K562 (cell line): ENCODE measurements around the gene PTPRZ1. TPM values are rescaled to one million over a fixed set of nuclear protein-coding genes. Genes with fewer than 3 reads are reported as not detected.

Source experiments
- ATAC-seq: fragments of 200-7000 bp; cut with Tn5 transposase; 3 replicates; pipeline ENCODE4 v1.9.1; 2020; ENCODE audit warnings: moderate library complexity
- BruUV-seq: library from RNA; stranded (reverse); fragments of 400-500 nt; replicated peaks from 2 replicates; lab custom pipeline; 2021; lab: Mats Ljungman, UMichigan
- CTCF ChIA-PET: fragments of 300-600 bp; formaldehyde crosslinking; extraction: SDS; loops from one replicate; lab custom pipeline; 2021; ENCODE audit warnings: low intra/inter-chr PET ratio; lab: Yijun Ruan, JAX
- POLR2A ChIA-PET: fragments of 300-600, 350-650 bp; sonication (Branson Sonifier 250); formaldehyde crosslinking; extraction: SDS; loops from one replicate; lab custom pipeline; 2021; ENCODE audit warnings: antibody characterized with exemption, inconsistent platforms; lab: Yijun Ruan, JAX
- DNase-seq, 4 experiments: peaks; one replicate each; pipeline versions ENCODE4 v3.0.0 to v3.0.0-alpha.2; 2011 to 2018; ENCODE audit warnings: low spot score in 3 of 4, mixed read lengths in 3 of 4; ENCODE audit errors: extremely low read depth in 1 of 4
- FAIRE-seq: peaks from 2 replicates; lab custom pipeline; 2011; peaks lifted over from hg19 to GRCh38; lab: Jason Lieb, UNC
- H2AFZ ChIP-seq: 2 replicates; pipeline ENCODE4 v1.6.0; 2011; ENCODE audit warnings: low read depth, low read length, control low read depth, inconsistent platforms
- H3K27ac ChIP-seq: fragments of 200-600 bp; 3 replicates; pipeline ENCODE4 v1.8.0; 2011; ENCODE audit warnings: low read depth, mild to moderate bottlenecking, control low read depth, inconsistent platforms, low read length, moderate library complexity, mixed read lengths; ENCODE audit errors: extremely low read depth
- H3K27me3 ChIP-seq, 2 experiments: fragments of 300-600 bp in 1 of 2; 2 replicates in 1 of 2; 3 replicates in 1 of 2; pipeline versions ENCODE4 v1.6.0 to v1.8.0; 2011; ENCODE audit warnings: inconsistent platforms in 2 of 2, low read length in 2 of 2, mild to moderate bottlenecking in 1 of 2, mixed read lengths in 1 of 2, moderate library complexity in 1 of 2; ENCODE audit not compliant: control insufficient read depth in 2 of 2, insufficient read depth in 2 of 2
- H3K36me3 ChIP-seq: fragments of 300-600 bp; 3 replicates; pipeline ENCODE4 v1.8.0; 2011; ENCODE audit warnings: mild to moderate bottlenecking, low read length, inconsistent platforms; ENCODE audit not compliant: control insufficient read depth, insufficient read depth
- H3K4me1 ChIP-seq, 2 experiments: fragments of 200-600 bp in 1 of 2; replicated peaks in 1 of 2; 2 replicates in 1 of 2; 3 replicates in 1 of 2; pipeline versions ENCODE4 v1.5.1 to v1.8.0; 2011; ENCODE audit warnings: inconsistent platforms in 2 of 2, low read length in 2 of 2, mild to moderate bottlenecking in 1 of 2, mixed read lengths in 1 of 2, moderate library complexity in 1 of 2; ENCODE audit not compliant: control insufficient read depth in 2 of 2, insufficient read depth in 2 of 2
- H3K4me2 ChIP-seq: 2 replicates; pipeline ENCODE4 v1.6.1; 2011; ENCODE audit warnings: low read length, control low read depth, inconsistent platforms, mixed read lengths; ENCODE audit not compliant: insufficient read depth
- H3K4me3 ChIP-seq: fragments of 200-600 bp; sonication (generic), shearing (Covaris generic); 2 replicates; pipeline ENCODE4 v1.5.1; 2016; ENCODE audit warnings: control low read depth, inconsistent platforms
- H3K79me2 ChIP-seq: fragments of 200-600 bp; 3 replicates; pipeline ENCODE4 v1.8.0; 2011; ENCODE audit warnings: low read length, inconsistent platforms; ENCODE audit not compliant: control insufficient read depth, insufficient read depth
- H3K9ac ChIP-seq, 2 experiments: 2 replicates each; pipeline versions ENCODE4 v1.6.0 to v1.6.1; 2011; ENCODE audit warnings: low read depth in 2 of 2, low read length in 2 of 2, control low read depth in 1 of 2, inconsistent platforms in 1 of 2, mild to moderate bottlenecking in 1 of 2, mixed read lengths in 1 of 2; ENCODE audit not compliant: insufficient read depth in 1 of 2
- H3K9me1 ChIP-seq: one replicate; pipeline ENCODE4 v1.6.0; 2011; ENCODE audit warnings: inconsistent platforms, mild to moderate bottlenecking, low read length, moderate library complexity; ENCODE audit not compliant: control insufficient read depth, insufficient read depth
- H3K9me3 ChIP-seq: replicated peaks from 2 replicates; pipeline ENCODE4 v1.5.1; 2011; ENCODE audit warnings: low read depth, low read length, inconsistent platforms; ENCODE audit not compliant: control insufficient read depth, insufficient read depth
- H4K20me1 ChIP-seq: replicated peaks from 2 replicates; pipeline ENCODE4 v1.6.1; 2011; ENCODE audit warnings: low read length, inconsistent platforms, mixed read lengths; ENCODE audit not compliant: control insufficient read depth, insufficient read depth
- CC2D1A ChIP-seq: fragments of 450-650 bp; IDR thresholded peaks from 2 replicates; pipeline ENCODE4 v1.6.1; 2017; ENCODE audit warnings: mild to moderate bottlenecking
- CEBPG ChIP-seq, 3 experiments: fragments of 200-800 bp in 1 of 3; sonication (Bioruptor generic) in 1 of 3; sonication (generic) in 1 of 3; formaldehyde crosslinking in 1 of 3; IDR thresholded peaks in 2 of 3; conservative IDR thresholded peaks in 1 of 3; 2 replicates each; pipeline versions ENCODE4 v1.6.1 to v1.8.0; 2016 to 2022; ENCODE audit warnings: missing compliant biosample characterization in 2 of 3, missing genetic modification characterization in 2 of 3, mild to moderate bottlenecking in 1 of 3, missing genetic modification reagents in 1 of 3
- DIDO1 ChIP-seq: fragments of 450-650 bp; IDR thresholded peaks from 2 replicates; pipeline ENCODE4 v1.6.1; 2016; ENCODE audit warnings: low read depth, missing biosample characterization, missing genetic modification characterization
- JUND ChIP-seq, 2 experiments: IDR thresholded peaks; 2 replicates in 1 of 2; 3 replicates in 1 of 2; pipeline ENCODE4 v1.6.1; 2011; ENCODE audit warnings: borderline replicate concordance in 2 of 2, low read depth in 2 of 2, low read length in 2 of 2, improper control_type of control experiment in 1 of 2, missing biosample characterization in 1 of 2, missing genetic modification characterization in 1 of 2, missing genetic modification reagents in 1 of 2
- MAFK ChIP-seq: IDR thresholded peaks from 2 replicates; pipeline ENCODE4 v1.6.1; 2011; ENCODE audit warnings: low read length, improper control_type of control experiment
- MBD2 ChIP-seq: sonication (generic); IDR thresholded peaks from 2 replicates; pipeline ENCODE4 v1.6.1; 2016; ENCODE audit warnings: low read depth, borderline replicate concordance
- NFYB ChIP-seq: IDR thresholded peaks from 2 replicates; pipeline ENCODE4 v1.6.1; 2011; ENCODE audit warnings: mild to moderate bottlenecking, moderate library complexity; ENCODE audit not compliant: insufficient read length; ENCODE audit errors: extremely low read depth
- SAFB2 ChIP-seq: fragments of 200-400 bp; formaldehyde crosslinking; IDR thresholded peaks from 2 replicates; pipeline ENCODE4 v1.6.1; 2018; ENCODE audit warnings: borderline replicate concordance, low read length, low read depth, moderate library complexity; ENCODE audit not compliant: severe bottlenecking
- SREBF1 ChIP-seq: fragments of 150-350 bp; IDR thresholded peaks from 2 replicates; pipeline ENCODE4 v1.6.1; 2014; ENCODE audit warnings: antibody characterized with exemption, low read depth, low read length, borderline replicate concordance
- SREBF2 ChIP-seq: sonication (generic); formaldehyde crosslinking; IDR thresholded peaks from 2 replicates; pipeline ENCODE4 v1.4.0; 2020; ENCODE audit warnings: mild to moderate bottlenecking, missing genetic modification reagents
- STAT5B ChIP-seq: fragments of 250-450 bp; sonication (Bioruptor Pico); IDR thresholded peaks from 2 replicates; pipeline ENCODE4 v1.8.0; 2021; ENCODE audit warnings: mild to moderate bottlenecking, inconsistent platforms
- ZC3H8 ChIP-seq: fragments of 450-650 bp; IDR thresholded peaks from 2 replicates; pipeline ENCODE4 v1.6.1; 2017
- ZNF224 ChIP-seq: sonication (generic); formaldehyde crosslinking; IDR thresholded peaks from 2 replicates; pipeline ENCODE4 v1.8.0; 2022; ENCODE audit warnings: mild to moderate bottlenecking, missing genetic modification reagents
- WGBS: fragments of 100-300 bp; shearing (Covaris generic); methylation state at CpG from one replicate; pipeline ENCODE4 v1.1.6; 2016; ENCODE audit warnings: low coverage, mixed read lengths; ENCODE audit not compliant: insufficient coverage; ENCODE audit errors: missing lambda C conversion rate; 5-methylcytosine and 5-hydroxymethylcytosine counted together
- in situ Hi-C: fragments of 300-500 bp; cut with MboI; formaldehyde crosslinking; loops from 4 replicates; pipeline ENCODE4 v1.15.0; 2018; ENCODE audit warnings: inconsistent platforms, mixed read lengths
- intact Hi-C: fragments of 100-400 bp; cut with micrococcal nuclease; formaldehyde crosslinking; loops from 2 replicates; pipeline ENCODE4 v1.14.2; 2022
- polyA plus RNA-seq, 8 experiments: library from polyadenylated mRNA; depleted of rRNA in 4 of 8; stranded (reverse) in 5 of 8; unstranded in 3 of 8; fragments of >200 nt; fragmentation: Nextera tagmentation in 2 of 8; fragmentation: Illumina TruSeq in 1 of 8; extraction: Ambion mirVana in 2 of 8; extraction: Trizol in 1 of 8; gene quantifications; 2 replicates each; pipeline versions ENCODE4 v1.2.1 to v1.2.3, GENCODE V29; 2011 to 2014; ENCODE audit warnings: inconsistent platforms in 1 of 8, missing spikeins in 1 of 8
- total RNA-seq, 7 experiments: library from RNA; depleted of rRNA in 6 of 7; stranded (reverse); fragments of >200 nt in 6 of 7; fragmentation: Illumina TruSeq in 2 of 7; extraction: Trizol in 2 of 7; gene quantifications; 2 replicates each; pipeline versions ENCODE4 v1.2.1 to v1.2.3, GENCODE V29; 2011 to 2021; ENCODE audit warnings: low replicate concordance in 1 of 7
- TF ChIP-seq, protein P1 (sequence below): sonication (generic); formaldehyde crosslinking; IDR thresholded peaks from 2 replicates; pipeline ENCODE4 v1.8.0; 2022; ENCODE audit warnings: mild to moderate bottlenecking, missing genetic modification reagents
- TF ChIP-seq, protein P2 (sequence below): sonication (generic); formaldehyde crosslinking; IDR thresholded peaks from 2 replicates; pipeline ENCODE4 v1.8.0; 2022; ENCODE audit warnings: mild to moderate bottlenecking, missing genetic modification reagents, borderline replicate concordance
- TF ChIP-seq, protein P3 (sequence below): fragments of 450-650 bp; IDR thresholded peaks from one replicate; pipeline ENCODE4 v1.6.1; 2018; ENCODE audit warnings: mild to moderate bottlenecking, moderate library complexity; ENCODE audit not compliant: partially characterized antibody
- TF ChIP-seq, protein P4 (sequence below): sonication (generic); formaldehyde crosslinking; IDR thresholded peaks from 2 replicates; pipeline ENCODE4 v1.8.1; 2023; ENCODE audit warnings: mild to moderate bottlenecking, missing genetic modification reagents

PTPRZ1 gene
- total and polyA plus RNA-seq, 9 of the 15 experiments (the other 6 are each of a cell fraction or from before 2014, with no cell fraction given), result 0.04 TPM; not detected in 7

DNA sequence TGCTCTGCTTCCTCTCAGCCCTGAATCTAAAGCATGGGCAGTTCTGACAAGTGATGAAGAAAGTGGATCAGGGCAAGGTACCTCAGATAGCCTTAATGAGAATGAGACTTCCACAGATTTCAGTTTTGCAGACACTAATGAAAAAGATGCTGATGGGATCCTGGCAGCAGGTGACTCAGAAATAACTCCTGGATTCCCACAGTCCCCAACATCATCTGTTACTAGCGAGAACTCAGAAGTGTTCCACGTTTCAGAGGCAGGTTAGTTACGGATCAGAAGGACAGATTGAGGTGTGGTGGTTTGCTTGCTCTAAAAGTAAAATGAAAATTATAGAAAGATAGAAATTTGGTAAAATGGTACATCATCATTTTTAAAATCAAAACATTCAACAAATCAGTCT lies 140.7 kb downstream of the PTPRZ1 start:
- Histone ChIP-seq H2AFZ (no peak overlapping the region), H3K36me3 (no peaks in the 10 kb centered on the region), H3K4me1 (no peaks in the 10 kb centered on the region), H3K79me2 (no peaks in the 10 kb centered on the region), H3K9me3 (no peaks in the 10 kb centered on the region), H4K20me1 (no peaks in the 10 kb centered on the region), H3K4me2 (no peak overlapping the region), H3K27me3 (no peaks in the 10 kb centered on the region), H3K9me1 (no peaks in the 10 kb centered on the region), H3K9ac (no peak overlapping the region), H3K4me3 (no peak overlapping the region), H3K27ac (no peak overlapping the region)
- intact Hi-C loops (no loop called here), in situ Hi-C loops (no loop called here)
- CTCF ChIA-PET, result no interaction called here
- 2% methylated on average over 3 of the region's 3 CpGs for WGBS
- BruUV-seq, result no TSS peak
- POLR2A ChIA-PET, result no interaction called here
- FAIRE-seq (no peak), ATAC-seq (no peak), DNase-seq (no peak)
- no peak for TF ChIP-seq MAFK
- no peak for TF ChIP-seq NFYB
- TF ChIP-seq, protein P1, sequence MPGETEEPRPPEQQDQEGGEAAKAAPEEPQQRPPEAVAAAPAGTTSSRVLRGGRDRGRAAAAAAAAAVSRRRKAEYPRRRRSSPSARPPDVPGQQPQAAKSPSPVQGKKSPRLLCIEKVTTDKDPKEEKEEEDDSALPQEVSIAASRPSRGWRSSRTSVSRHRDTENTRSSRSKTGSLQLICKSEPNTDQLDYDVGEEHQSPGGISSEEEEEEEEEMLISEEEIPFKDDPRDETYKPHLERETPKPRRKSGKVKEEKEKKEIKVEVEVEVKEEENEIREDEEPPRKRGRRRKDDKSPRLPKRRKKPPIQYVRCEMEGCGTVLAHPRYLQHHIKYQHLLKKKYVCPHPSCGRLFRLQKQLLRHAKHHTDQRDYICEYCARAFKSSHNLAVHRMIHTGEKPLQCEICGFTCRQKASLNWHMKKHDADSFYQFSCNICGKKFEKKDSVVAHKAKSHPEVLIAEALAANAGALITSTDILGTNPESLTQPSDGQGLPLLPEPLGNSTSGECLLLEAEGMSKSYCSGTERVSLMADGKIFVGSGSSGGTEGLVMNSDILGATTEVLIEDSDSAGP, result no peak
- TF ChIP-seq STAT5B (CRISPR knock-in tag), result no peak
- no peak for TF ChIP-seq SREBF1
- TF ChIP-seq, protein P2, sequence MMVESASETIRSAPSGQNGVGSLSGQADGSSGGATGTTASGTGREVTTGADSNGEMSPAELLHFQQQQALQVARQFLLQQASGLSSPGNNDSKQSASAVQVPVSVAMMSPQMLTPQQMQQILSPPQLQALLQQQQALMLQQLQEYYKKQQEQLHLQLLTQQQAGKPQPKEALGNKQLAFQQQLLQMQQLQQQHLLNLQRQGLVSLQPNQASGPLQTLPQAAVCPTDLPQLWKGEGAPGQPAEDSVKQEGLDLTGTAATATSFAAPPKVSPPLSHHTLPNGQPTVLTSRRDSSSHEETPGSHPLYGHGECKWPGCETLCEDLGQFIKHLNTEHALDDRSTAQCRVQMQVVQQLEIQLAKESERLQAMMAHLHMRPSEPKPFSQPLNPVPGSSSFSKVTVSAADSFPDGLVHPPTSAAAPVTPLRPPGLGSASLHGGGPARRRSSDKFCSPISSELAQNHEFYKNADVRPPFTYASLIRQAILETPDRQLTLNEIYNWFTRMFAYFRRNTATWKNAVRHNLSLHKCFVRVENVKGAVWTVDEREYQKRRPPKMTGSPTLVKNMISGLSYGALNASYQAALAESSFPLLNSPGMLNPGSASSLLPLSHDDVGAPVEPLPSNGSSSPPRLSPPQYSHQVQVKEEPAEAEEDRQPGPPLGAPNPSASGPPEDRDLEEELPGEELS, result no peak
- TF ChIP-seq SREBF2 (CRISPR knock-in tag), result no peak
- TF ChIP-seq DIDO1, result no peak
- no peak for TF ChIP-seq MBD2
- TF ChIP-seq, protein P3, sequence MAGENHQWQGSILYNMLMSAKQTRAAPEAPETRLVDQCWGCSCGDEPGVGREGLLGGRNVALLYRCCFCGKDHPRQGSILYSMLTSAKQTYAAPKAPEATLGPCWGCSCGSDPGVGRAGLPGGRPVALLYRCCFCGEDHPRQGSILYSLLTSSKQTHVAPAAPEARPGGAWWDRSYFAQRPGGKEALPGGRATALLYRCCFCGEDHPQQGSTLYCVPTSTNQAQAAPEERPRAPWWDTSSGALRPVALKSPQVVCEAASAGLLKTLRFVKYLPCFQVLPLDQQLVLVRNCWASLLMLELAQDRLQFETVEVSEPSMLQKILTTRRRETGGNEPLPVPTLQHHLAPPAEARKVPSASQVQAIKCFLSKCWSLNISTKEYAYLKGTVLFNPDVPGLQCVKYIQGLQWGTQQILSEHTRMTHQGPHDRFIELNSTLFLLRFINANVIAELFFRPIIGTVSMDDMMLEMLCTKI, result no peak
- no peak for TF ChIP-seq JUND (IDR thresholded peaks at IDR 0.05; ENCODE audit: borderline replicate concordance, low read depth, low read length)
- no peak for TF ChIP-seq JUND (tag; IDR thresholded peaks at IDR 0.05; ENCODE audit: borderline replicate concordance, low read depth, low read length)
- TF ChIP-seq SAFB2, result no peak
- no peak for TF ChIP-seq ZC3H8
- TF ChIP-seq CC2D1A, result no peak
- no peak for TF ChIP-seq ZNF224 (CRISPR knock-in tag)
- TF ChIP-seq, protein P4, sequence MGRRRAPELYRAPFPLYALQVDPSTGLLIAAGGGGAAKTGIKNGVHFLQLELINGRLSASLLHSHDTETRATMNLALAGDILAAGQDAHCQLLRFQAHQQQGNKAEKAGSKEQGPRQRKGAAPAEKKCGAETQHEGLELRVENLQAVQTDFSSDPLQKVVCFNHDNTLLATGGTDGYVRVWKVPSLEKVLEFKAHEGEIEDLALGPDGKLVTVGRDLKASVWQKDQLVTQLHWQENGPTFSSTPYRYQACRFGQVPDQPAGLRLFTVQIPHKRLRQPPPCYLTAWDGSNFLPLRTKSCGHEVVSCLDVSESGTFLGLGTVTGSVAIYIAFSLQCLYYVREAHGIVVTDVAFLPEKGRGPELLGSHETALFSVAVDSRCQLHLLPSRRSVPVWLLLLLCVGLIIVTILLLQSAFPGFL, result no peak
- no peak for TF ChIP-seq CEBPG (CRISPR knock-in tag; IDR thresholded peaks at IDR 0.05)
- no peak for TF ChIP-seq CEBPG (tag; conservative IDR thresholded peaks at IDR 0.05 in 1 of 2, IDR thresholded peaks at IDR 0.05 in 1 of 2)
